ENCODE data around the gene TMEM181. TPM values are rescaled to one million over a fixed set of nuclear protein-coding genes. Genes with fewer than 3 reads are reported as not detected.

TMEM181 gene
- total RNA-seq, 2 donors from 2014 or later: 13.9 to 14.4 TPM

DNA sequence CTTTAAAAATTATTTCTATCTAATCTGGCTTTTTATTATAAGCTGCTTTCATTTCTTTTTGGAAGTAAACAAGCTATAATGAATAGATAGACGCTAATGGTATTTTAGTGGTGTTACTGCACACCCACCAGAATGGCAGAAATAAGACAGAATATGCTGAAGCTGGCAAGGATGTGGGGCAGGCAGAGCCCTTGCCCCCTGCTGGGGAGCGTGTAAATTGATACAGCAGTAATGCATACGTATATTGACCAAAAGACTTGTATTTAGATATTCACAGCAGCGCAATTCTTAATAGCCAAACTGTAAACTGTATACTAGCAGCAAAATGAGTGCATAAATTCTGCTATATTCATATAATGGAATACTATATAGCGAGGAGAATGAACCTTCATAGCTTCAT is 35.3 kb downstream of the TMEM181 start:
- no peaks in the 10 kb centered on the region for H3K27me3 ChIP-seq
- peaks cover 26% of the 10 kb centered on the region for H3K36me3 ChIP-seq
- H3K4me1 ChIP-seq: no peaks in the 10 kb centered on the region
- no peaks in the 10 kb centered on the region for H3K9me3 ChIP-seq
- TF ChIP-seq, protein P1, sequence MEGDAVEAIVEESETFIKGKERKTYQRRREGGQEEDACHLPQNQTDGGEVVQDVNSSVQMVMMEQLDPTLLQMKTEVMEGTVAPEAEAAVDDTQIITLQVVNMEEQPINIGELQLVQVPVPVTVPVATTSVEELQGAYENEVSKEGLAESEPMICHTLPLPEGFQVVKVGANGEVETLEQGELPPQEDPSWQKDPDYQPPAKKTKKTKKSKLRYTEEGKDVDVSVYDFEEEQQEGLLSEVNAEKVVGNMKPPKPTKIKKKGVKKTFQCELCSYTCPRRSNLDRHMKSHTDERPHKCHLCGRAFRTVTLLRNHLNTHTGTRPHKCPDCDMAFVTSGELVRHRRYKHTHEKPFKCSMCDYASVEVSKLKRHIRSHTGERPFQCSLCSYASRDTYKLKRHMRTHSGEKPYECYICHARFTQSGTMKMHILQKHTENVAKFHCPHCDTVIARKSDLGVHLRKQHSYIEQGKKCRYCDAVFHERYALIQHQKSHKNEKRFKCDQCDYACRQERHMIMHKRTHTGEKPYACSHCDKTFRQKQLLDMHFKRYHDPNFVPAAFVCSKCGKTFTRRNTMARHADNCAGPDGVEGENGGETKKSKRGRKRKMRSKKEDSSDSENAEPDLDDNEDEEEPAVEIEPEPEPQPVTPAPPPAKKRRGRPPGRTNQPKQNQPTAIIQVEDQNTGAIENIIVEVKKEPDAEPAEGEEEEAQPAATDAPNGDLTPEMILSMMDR (IDR thresholded peaks at IDR 0.05): no peak
- no peak for DNase-seq (ENCODE audit: low spot score)
- no peak overlapping the region for H3K4me3 ChIP-seq
- H3K27ac ChIP-seq: no peak overlapping the region

DNA sequence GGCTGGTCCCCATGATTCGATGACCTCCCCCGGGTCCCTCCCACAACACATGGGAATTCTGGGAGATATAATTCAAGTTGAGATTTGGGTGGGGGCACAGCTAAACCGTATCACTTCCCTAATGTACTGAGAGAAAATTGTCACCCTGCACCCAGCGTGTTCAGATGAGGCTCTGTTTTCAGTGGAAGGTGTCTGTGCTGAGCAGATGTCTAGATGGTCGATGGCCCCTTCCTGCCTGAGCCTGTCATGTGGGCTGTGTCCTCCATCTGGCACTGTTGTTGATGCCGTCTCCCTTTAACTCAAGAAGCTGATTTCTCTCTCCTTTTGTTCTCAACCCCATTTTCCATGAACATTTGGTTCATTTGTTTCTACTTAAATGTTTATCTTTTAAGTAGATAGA is 37.0 kb downstream of the TMEM181 start:
- no peak overlapping the region for H3K27ac ChIP-seq
- no peaks in the 10 kb centered on the region for H3K9me3 ChIP-seq
- no peaks in the 10 kb centered on the region for H3K27me3 ChIP-seq
- peaks cover 10% of the 10 kb centered on the region for H3K36me3 ChIP-seq
- H3K4me1 ChIP-seq: no peaks in the 10 kb centered on the region
- DNase-seq (ENCODE audit: low spot score): no peak
- no peak overlapping the region for H3K4me3 ChIP-seq
- TF ChIP-seq, protein P1 (IDR thresholded peaks at IDR 0.05): no peak

DNA sequence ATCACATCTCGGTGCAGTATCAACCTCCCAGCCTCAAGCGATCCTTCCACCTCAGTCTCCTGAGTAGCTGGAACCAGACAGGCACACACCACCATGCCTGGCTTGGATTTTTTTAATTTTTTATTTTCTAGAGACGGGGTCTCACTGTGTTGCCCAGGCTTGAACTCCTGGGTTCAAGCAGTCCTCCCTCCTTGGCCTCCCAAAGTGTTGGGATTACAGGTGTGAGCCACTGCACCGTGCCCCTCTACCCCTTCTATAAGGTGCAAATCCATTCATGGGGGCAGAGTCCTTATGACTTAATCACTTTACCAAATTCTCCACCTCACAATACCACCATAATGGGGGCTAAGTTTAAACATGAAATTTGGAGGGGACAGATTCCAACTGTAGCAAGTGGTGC is 37.7 kb downstream of the TMEM181 start:
- Histone ChIP-seq H3K9me3 (no peaks in the 10 kb centered on the region), H3K4me1 (no peaks in the 10 kb centered on the region), H3K27me3 (no peaks in the 10 kb centered on the region), H3K27ac (no peak overlapping the region), H3K36me3 (peaks cover 4% of the 10 kb centered on the region), H3K4me3 (no peak overlapping the region)
- TF ChIP-seq, protein P1 (IDR thresholded peaks at IDR 0.05): no peak
- DNase-seq (ENCODE audit: low spot score): no peak

DNA sequence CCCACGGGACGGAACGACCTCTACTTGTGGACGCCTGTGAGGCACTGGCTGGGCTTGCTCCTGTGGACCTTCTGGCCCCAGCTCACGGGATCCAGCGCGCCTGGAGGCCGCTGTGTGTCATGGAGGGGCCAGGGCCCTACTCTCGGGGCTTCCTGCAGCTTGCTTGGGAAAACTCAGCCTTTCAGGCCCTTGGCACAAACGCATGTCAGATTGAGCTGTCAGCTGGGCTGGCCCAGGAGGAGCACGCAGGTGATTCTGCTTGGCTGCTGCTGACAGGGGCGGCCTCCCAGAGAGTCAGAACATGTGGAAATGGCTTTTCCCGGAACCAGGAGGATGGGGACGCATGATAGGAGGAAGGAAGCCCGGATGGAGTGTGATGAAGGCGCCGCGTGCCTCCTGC is 39.7 kb downstream of the TMEM181 start:
- no peak for DNase-seq (ENCODE audit: low spot score)
- Histone ChIP-seq H3K36me3 (no peaks in the 10 kb centered on the region), H3K9me3 (no peaks in the 10 kb centered on the region), H3K27ac (no peak overlapping the region), H3K4me3 (no peak overlapping the region), H3K27me3 (no peaks in the 10 kb centered on the region), H3K4me1 (no peaks in the 10 kb centered on the region)
- TF ChIP-seq, protein P1 (IDR thresholded peaks at IDR 0.05): no peak

DNA sequence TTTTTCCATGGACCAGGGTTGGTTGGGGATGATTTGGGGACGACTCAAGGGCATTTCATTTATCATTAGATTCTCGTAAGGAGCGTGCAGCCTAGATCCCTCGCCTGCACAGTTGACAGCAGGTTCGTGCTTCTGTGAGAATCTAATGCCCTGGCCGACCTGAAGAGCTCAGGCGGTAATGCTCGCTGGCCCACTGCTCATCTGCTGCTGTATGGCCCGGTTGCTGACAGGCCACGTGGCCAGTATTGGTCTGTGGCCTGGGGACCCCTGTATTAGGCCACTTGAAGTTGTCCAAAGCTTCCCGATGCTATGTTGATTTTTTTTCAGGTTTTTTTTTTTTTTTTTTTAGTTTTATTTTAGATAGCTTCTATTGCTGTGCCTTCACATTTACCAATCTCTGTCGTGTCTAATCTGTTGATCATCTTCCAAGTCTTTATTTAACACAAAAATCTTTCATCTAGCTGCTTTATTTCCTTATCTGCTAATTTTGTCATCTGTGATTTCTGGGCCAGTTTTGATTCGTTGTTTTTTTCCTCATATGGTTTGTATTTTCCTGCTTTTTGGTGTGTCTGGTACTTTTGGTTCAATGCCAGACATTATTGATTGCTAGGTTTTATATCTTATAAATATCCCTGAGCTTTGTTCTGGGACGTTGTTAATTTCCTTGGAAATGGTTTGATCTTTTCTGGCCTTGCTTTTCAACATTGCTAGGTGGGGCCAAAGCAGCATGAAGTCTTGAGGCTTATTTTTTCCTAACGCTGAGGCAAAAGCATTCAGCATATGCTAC is 43.6 kb downstream of the TMEM181 start:
- Histone ChIP-seq H3K4me1 (no peaks in the 10 kb centered on the region), H3K4me3 (no peak overlapping the region), H3K36me3 (peaks cover 15% of the 10 kb centered on the region), H3K9me3 (no peaks in the 10 kb centered on the region), H3K27me3 (no peaks in the 10 kb centered on the region), H3K27ac (no peak overlapping the region)
- TF ChIP-seq, protein P1 (IDR thresholded peaks at IDR 0.05): no peak
- no peak for DNase-seq (ENCODE audit: low spot score)

DNA sequence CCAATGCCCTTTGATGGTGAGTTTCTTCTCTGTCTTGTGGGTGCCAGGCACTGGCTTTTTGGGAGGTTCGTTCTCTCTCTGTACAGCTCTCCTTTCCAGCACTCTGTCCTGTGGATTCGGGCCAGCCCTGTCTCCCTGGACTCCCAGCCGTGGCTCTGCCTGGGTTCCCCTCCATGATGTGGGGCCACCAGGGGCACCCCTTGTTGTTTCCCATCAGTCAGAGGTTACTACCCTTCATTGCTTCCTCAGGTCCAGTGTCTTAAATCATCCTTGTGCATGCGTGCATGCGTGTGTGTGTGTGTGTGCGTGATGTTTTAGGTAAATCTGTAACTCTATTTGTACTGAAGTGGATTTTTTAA is 44.1 kb downstream of the TMEM181 start:
- peaks cover 21% of the 10 kb centered on the region for H3K36me3 ChIP-seq
- TF ChIP-seq, protein P1 (IDR thresholded peaks at IDR 0.05): no peak
- no peaks in the 10 kb centered on the region for H3K27me3 ChIP-seq
- DNase-seq (ENCODE audit: low spot score): no peak
- H3K9me3 ChIP-seq: no peaks in the 10 kb centered on the region
- peaks cover 0 to under 1% of the 10 kb centered on the region in 2 donors for H3K4me1 ChIP-seq
- H3K27ac ChIP-seq: no peak overlapping the region
- H3K4me3 ChIP-seq: no peak overlapping the region
